Adipose tissue (tissue), 3 donors: ENCODE data around the gene RAPGEF2. TPM values are rescaled to one million over a fixed set of nuclear protein-coding genes. Genes with fewer than 3 reads are reported as not detected.
"Not testable (repeated sequence)": the region's sequence is repeated elsewhere in the genome, so short reads cannot be mapped to it uniquely, and the experiment has no call there.

ENCODE experiments used
- H3K27ac ChIP-seq: one replicate; pipeline ENCODE4 v1.5.1; 2013; ENCODE audit warnings: low read depth, low read length
- WGBS, 3 donors: extraction: QIAGEN DNeasy Blood & Tissue Kit; methylation state at CpG; one replicate each; pipeline ENCODE4 v1.1.7; 2013; 5-methylcytosine and 5-hydroxymethylcytosine counted together
- polyA plus RNA-seq, 3 donors: library from polyadenylated mRNA; stranded (reverse); fragments of 200-250 nt; gene quantifications; one replicate each; pipeline ENCODE4 v1.2.3, GENCODE V29; 2013
- donor health status: healthy with polysubstance abuse.
- donor health status: Bipolar disorder and iron deficiency.
- donor health status: healthy.

Gene RAPGEF2
- polyA plus RNA-seq, 3 donors: 7.4 to 16.9 (median 11.2) TPM

- WGBS, 3 donors: 68 to 87% (median 78%) methylated on average over 2 of the region's 2 CpGs
- no peak overlapping the region for H3K27ac ChIP-seq
Measured at GRCh38 chr4:159358226-159358625, 255.3 kb downstream of the RAPGEF2 start.

- 94 to 97% (median 95%) methylated on average over 3 of the region's 3 CpGs for WGBS, 3 donors
- H3K27ac ChIP-seq: no peak overlapping the region
Measured at GRCh38 chr4:159360549-159360948, 257.7 kb downstream of the RAPGEF2 start.

- WGBS, 3 donors: 95 to 96% (median 96%) methylated on average over 3 of the region's 3 CpGs
- H3K27ac ChIP-seq: no peak overlapping the region
Measured at GRCh38 chr4:159363361-159363760, 260.5 kb downstream of the RAPGEF2 start.

GRCh38 chr4:159366966-159367780 is 264.3 kb downstream of the RAPGEF2 start:
- H3K27ac ChIP-seq: no peak overlapping the region
- WGBS, 3 donors: 51 to 61% (median 60%) methylated on average over 9 of the region's 9 CpGs

- 45 to 50% (median 47%) methylated on average over 2 of the region's 2 CpGs for WGBS, 3 donors
Measured at GRCh38 chr4:159367781-159368080, 264.9 kb downstream of the RAPGEF2 start.

GRCh38 chr4:159368320-159368719 is 265.4 kb downstream of the RAPGEF2 start:
- 85 to 90% (median 90%) methylated on average over 2 of the region's 2 CpGs for WGBS, 3 donors

More at GRCh38 chr4:159367781-159368080, 264.9 kb downstream of the RAPGEF2 start:
- no peak overlapping the region for H3K27ac ChIP-seq

GRCh38 chr4:159369256-159369655 is 266.4 kb downstream of the RAPGEF2 start:
- no peak overlapping the region for H3K27ac ChIP-seq
- 90 to 94% (median 92%) methylated on average over 8 of the region's 8 CpGs for WGBS, 3 donors

More at GRCh38 chr4:159368320-159368719, 265.4 kb downstream of the RAPGEF2 start:
- H3K27ac ChIP-seq: no peak overlapping the region

- H3K27ac ChIP-seq: no peak overlapping the region
- whole genome bisulfite sequencing, 3 donors: 85 to 89% (median 89%) methylated on average over 1 of the region's 1 CpG
Measured at GRCh38 chr4:159370286-159370685, 267.4 kb downstream of the RAPGEF2 start.

GRCh38 chr4:159374749-159375530 is 272.1 kb downstream of the RAPGEF2 start:
- WGBS, 3 donors: 54 to 66% (median 62%) methylated on average over 3 of the region's 3 CpGs

GRCh38 chr4:159376289-159376688 is 273.4 kb downstream of the RAPGEF2 start:
- WGBS, 3 donors: 87 to 94% (median 93%) methylated on average over 5 of the region's 5 CpGs
- H3K27ac ChIP-seq: no peak overlapping the region

More at GRCh38 chr4:159374749-159375530, 272.1 kb downstream of the RAPGEF2 start:
- no peak overlapping the region for H3K27ac ChIP-seq

- WGBS, 3 donors: 94 to 97% (median 96%) methylated on average over 22 to 28 of the region's 28 CpGs
Measured at GRCh38 chr4:159378056-159378616, 275.3 kb downstream of the RAPGEF2 start.

GRCh38 chr4:159379064-159379463 is 276.2 kb downstream of the RAPGEF2 start:
- WGBS, 3 donors: 91 to 95% (median 92%) methylated on average over 10 of the region's 10 CpGs

More at GRCh38 chr4:159378056-159378616, 275.3 kb downstream of the RAPGEF2 start:
- no peak overlapping the region for H3K27ac ChIP-seq

GRCh38 chr4:159379836-159380235 is 277.0 kb downstream of the RAPGEF2 start:
- 84 to 94% (median 89%) methylated on average over 2 of the region's 2 CpGs for WGBS, 3 donors
- H3K27ac ChIP-seq: no peak overlapping the region

More at GRCh38 chr4:159379064-159379463, 276.2 kb downstream of the RAPGEF2 start:
- not testable (repeated sequence) for H3K27ac ChIP-seq

GRCh38 chr4:159382856-159383561 is 280.1 kb downstream of the RAPGEF2 start:
- no peak overlapping the region for H3K27ac ChIP-seq
- 58 to 73% (median 59%) methylated on average over 8 of the region's 8 CpGs for WGBS, 3 donors

GRCh38 chr4:159383562-159383931 is 280.7 kb downstream of the RAPGEF2 start:
- no peak overlapping the region for H3K27ac ChIP-seq
- WGBS, 3 donors: 66 to 90% (median 86%) methylated on average over 3 of the region's 3 CpGs

GRCh38 chr4:159384017-159384416 is 281.1 kb downstream of the RAPGEF2 start:
- H3K27ac ChIP-seq: no peak overlapping the region

GRCh38 chr4:159384632-159385031 is 281.8 kb downstream of the RAPGEF2 start:
- no peak overlapping the region for H3K27ac ChIP-seq

GRCh38 chr4:159386620-159387019 is 283.7 kb downstream of the RAPGEF2 start:
- WGBS, 3 donors: 87 to 94% (median 91%) methylated on average over 1 of the region's 1 CpG

GRCh38 chr4:159389756-159390155 is 286.9 kb downstream of the RAPGEF2 start:
- WGBS, 3 donors: 91 to 96% (median 94%) methylated on average over 20 to 23 of the region's 23 CpGs
- H3K27ac ChIP-seq: no peak overlapping the region

More at GRCh38 chr4:159386620-159387019, 283.7 kb downstream of the RAPGEF2 start:
- H3K27ac ChIP-seq: no peak overlapping the region
